Endothelial cell of umbilical vein (primary cell): ENCODE data around the gene URI1.

Experiments used
- CTCF ChIP-seq, 2 donors: IDR thresholded peaks; 1 replicate in 1 of 2; 2 replicates in 1 of 2; pipeline ENCODE4 v1.5.1; 2011; ENCODE audit warnings: low read length in 2 of 2, mild to moderate bottlenecking in 2 of 2, moderate library complexity in 2 of 2, control low read depth in 1 of 2, inconsistent platforms in 1 of 2, low read depth in 1 of 2; ENCODE audit not compliant: insufficient read depth in 1 of 2; ENCODE audit errors: extremely low read depth in 1 of 2
- EZH2 ChIP-seq: IDR thresholded peaks from 2 replicates; pipeline ENCODE4 v1.6.1; 2012; ENCODE audit warnings: borderline replicate concordance, low read depth, mild to moderate bottlenecking, moderate library complexity, low read length, inconsistent platforms; ENCODE audit not compliant: severe bottlenecking
- FOS ChIP-seq: IDR thresholded peaks from 2 replicates; pipeline ENCODE4 v1.6.1; 2011; ENCODE audit warnings: mild to moderate bottlenecking, low read length, moderate library complexity, borderline replicate concordance; ENCODE audit not compliant: insufficient read depth
- MAX ChIP-seq: IDR thresholded peaks from 2 replicates; pipeline ENCODE4 v1.6.1; 2011; ENCODE audit not compliant: insufficient read depth, insufficient read length
- POLR2A ChIP-seq: IDR thresholded peaks from 2 replicates; pipeline ENCODE4 v1.6.1; 2012; ENCODE audit warnings: low read depth, mild to moderate bottlenecking, control low read depth, low read length
- POLR2AphosphoS5 ChIP-seq: IDR thresholded peaks from 2 replicates; pipeline ENCODE4 v1.6.1; 2012; ENCODE audit warnings: low read depth, mild to moderate bottlenecking, control low read depth, low read length, moderate library complexity; ENCODE audit not compliant: insufficient read depth

- no peak for TF ChIP-seq CTCF (IDR thresholded peaks at IDR 0.05; ENCODE audit: extremely low read depth in 1 of 2, insufficient read depth in 1 of 2, low read depth in 1 of 2, low read length in 2 of 2)
- no peak for TF ChIP-seq POLR2A
- TF ChIP-seq EZH2 = no peak
- no peak for TF ChIP-seq POLR2AphosphoS5
- TF ChIP-seq MAX = no peak
- no peak for TF ChIP-seq FOS
Measured at GRCh38 chr19:30047432-30047831, 105.4 kb downstream of the URI1 start.
